ENCODE results near the gene SPTBN5. TPM values are rescaled to one million over a fixed set of nuclear protein-coding genes. Genes with fewer than 3 reads are reported as not detected.

Gene SPTBN5
- total RNA-seq, 1 experiment from 2014 or later, result 0.84 TPM

GRCh38 chr15:41862515-41863116, 31.2 kb downstream of the SPTBN5 start:
- Histone ChIP-seq H4K20me1 (ENCODE audit: low read length) (no peaks in the 10 kb centered on the region), H3K4me1 (ENCODE audit: insufficient read depth, low read length) (peaks cover 10% of the 10 kb centered on the region; the same call in 1 of the 2 replicates), H3F3A (ENCODE audit: low read length, unreplicated experiment) (no peaks in the 10 kb centered on the region), H3K27ac (ENCODE audit: low read length) (no peak overlapping the region), H3K4me3 (ENCODE audit: low read length) (no peak overlapping the region), H3K9me2 (replicated peaks; ENCODE audit: low read length) (no peaks in the 10 kb centered on the region), H3K9me3 (ENCODE audit: low read length) (no peaks in the 10 kb centered on the region), H3K27me3 (ENCODE audit: low read length) (no peaks in the 10 kb centered on the region), H3K9ac (ENCODE audit: low read length) (no peak overlapping the region), H2AFZ (ENCODE audit: low read length) (no peak overlapping the region), H3K36me3 (ENCODE audit: low read depth, low read length) (no peaks in the 10 kb centered on the region), H3K79me2 (ENCODE audit: low read length) (no peaks in the 10 kb centered on the region), H3K4me2 (ENCODE audit: low read length) (no peak overlapping the region)
- DNase-seq, result peak; percentile 9
- ChIA-PET CTCF (no interaction called here), POLR2A (ENCODE audit: unreplicated experiment) (no interaction called here)
- intact Hi-C loops (cut with micrococcal nuclease), result no loop called here
- BruUV-seq (replicated peaks), result no TSS peak
- no peak for ATAC-seq
- TF ChIP-seq CTCF (conservative IDR thresholded peaks at IDR 0.05; ENCODE audit: low read depth, low read length), result no peak
- no peak for TF ChIP-seq EZH2phosphoT487 (IDR thresholded peaks at IDR 0.05; ENCODE audit: borderline replicate concordance, low read length)
- TF ChIP-seq EZH2 (IDR thresholded peaks at IDR 0.05; ENCODE audit: low read length, unreplicated experiment), result no peak

- Histone ChIP-seq H3K9ac (ENCODE audit: low read length) (no peak overlapping the region), H3K36me3 (ENCODE audit: low read depth, low read length) (no peaks in the 10 kb centered on the region), H3K4me1 (ENCODE audit: insufficient read depth, low read length) (peaks cover 10% of the 10 kb centered on the region; the same call in 1 of the 2 replicates), H3F3A (ENCODE audit: low read length, unreplicated experiment) (no peaks in the 10 kb centered on the region), H3K9me3 (ENCODE audit: low read length) (no peaks in the 10 kb centered on the region), H3K79me2 (ENCODE audit: low read length) (no peaks in the 10 kb centered on the region), H3K9me2 (replicated peaks; ENCODE audit: low read length) (no peaks in the 10 kb centered on the region), H3K4me3 (ENCODE audit: low read length) (no peak overlapping the region), H3K27ac (ENCODE audit: low read length) (no peak overlapping the region), H3K27me3 (ENCODE audit: low read length) (no peaks in the 10 kb centered on the region), H4K20me1 (ENCODE audit: low read length) (no peaks in the 10 kb centered on the region), H3K4me2 (ENCODE audit: low read length) (no peak overlapping the region), H2AFZ (ENCODE audit: low read length) (no peak overlapping the region)
- BruUV-seq (replicated peaks), result no TSS peak
- DNase-seq (no peak), ATAC-seq (no peak; the same call in 1 of the 2 replicates)
- intact Hi-C loops (cut with micrococcal nuclease), result no loop called here
- POLR2A ChIA-PET (ENCODE audit: unreplicated experiment), result no interaction called here
- CTCF ChIA-PET, result no interaction called here
- no peak for TF ChIP-seq CTCF (conservative IDR thresholded peaks at IDR 0.05; ENCODE audit: low read depth, low read length)
- no peak for TF ChIP-seq EZH2 (IDR thresholded peaks at IDR 0.05; ENCODE audit: low read length, unreplicated experiment)
- TF ChIP-seq EZH2phosphoT487 (IDR thresholded peaks at IDR 0.05; ENCODE audit: borderline replicate concordance, low read length), result no peak
Observed at GRCh38 chr15:41861736-41862356, 32.0 kb downstream of the SPTBN5 start.

All from PC-3 (cell line).